Kidney (tissue), 22 donors: Measurements from ENCODE around the gene IL22. TPM values are rescaled to one million over a fixed set of nuclear protein-coding genes. Genes with fewer than 3 reads are reported as not detected.

Experiments used
- DNase-seq, 5 donors: peaks; one replicate each; pipeline ENCODE4 v3.0.0-alpha.2; 2013 to 2020
- FAIRE-seq: peaks from 2 replicates; lab custom pipeline; 2012; peaks lifted over from hg19 to GRCh38; lab: Jason Lieb, UNC
- H3K27ac ChIP-seq, 2 donors: one replicate each; pipeline ENCODE4 v1.7.0; 2013; ENCODE audit warnings: low read depth in 2 of 2, low read length in 2 of 2, inconsistent platforms in 1 of 2
- H3K27me3 ChIP-seq: one replicate; pipeline ENCODE4 v1.7.1; 2013; ENCODE audit warnings: low read length, inconsistent platforms; ENCODE audit not compliant: control insufficient read depth, insufficient read depth
- H3K36me3 ChIP-seq, 3 donors: one replicate each; pipeline versions ENCODE4 v1.7.0 to v1.7.1; 2013; ENCODE audit warnings: low read length in 3 of 3, control low read depth in 1 of 3, inconsistent platforms in 1 of 3; ENCODE audit not compliant: insufficient read depth in 3 of 3, control insufficient read depth in 2 of 3
- H3K4me1 ChIP-seq, 3 donors: one replicate each; pipeline versions ENCODE4 v1.7.0 to v1.7.1; 2013; ENCODE audit warnings: low read length in 3 of 3, inconsistent platforms in 1 of 3, low read depth in 1 of 3; ENCODE audit not compliant: control insufficient read depth in 2 of 3, insufficient read depth in 2 of 3
- H3K4me3 ChIP-seq, 3 donors: one replicate each; pipeline versions ENCODE4 v1.7.0 to v1.8.1; 2013; ENCODE audit warnings: low read length in 3 of 3, control low read depth in 1 of 3, inconsistent platforms in 1 of 3
- H3K9ac ChIP-seq, 3 donors: one replicate each; pipeline versions ENCODE4 v1.7.0 to v1.7.1; 2013; ENCODE audit warnings: low read length in 3 of 3, control low read depth in 1 of 3, inconsistent platforms in 1 of 3
- H3K9me3 ChIP-seq, 3 donors: one replicate each; pipeline versions ENCODE4 v1.7.0 to v1.7.1; 2013; ENCODE audit warnings: low read length in 3 of 3, control low read depth in 1 of 3, inconsistent platforms in 1 of 3; ENCODE audit not compliant: control insufficient read depth in 2 of 3, insufficient read depth in 1 of 3
- intact Hi-C: fragments of 100-400 bp; cut with DNase I; formaldehyde crosslinking; loops from one replicate; pipeline ENCODE4 v1.11.1; 2022
- long read RNA-seq, 10 donors: library from polyadenylated mRNA in 1 of 10; unstranded in 1 of 10; transcript quantifications; one replicate each; pipeline ENCODE4 v2.0.0 and lab custom pipeline, GENCODE V29; 2021 to 2026
- polyA plus RNA-seq: library from polyadenylated mRNA; stranded (reverse); fragments of 350-450 nt; fragmentation: Illumina TruSeq; extraction: RNeasy Lipid Tissue Mini Kit (QIAGEN cat#74804); gene quantifications from one replicate; pipeline ENCODE4 v1.2.3, GENCODE V29; 2014; ENCODE audit warnings: low read depth, low replicate concordance; ENCODE audit not compliant: insufficient read depth
- total RNA-seq: library from RNA; stranded (reverse); fragmentation: NEBNext Ultra II Directional; extraction: Animal tissue kit (Norgen Biotek cat#: 25700); gene quantifications from one replicate; pipeline ENCODE4 v1.2.1, GENCODE V29; 2021
- TF ChIP-seq, protein P1 (sequence below): IDR thresholded peaks from 3 replicates; pipeline ENCODE4 v1.5.1; 2012; ENCODE audit warnings: mild to moderate bottlenecking, moderate library complexity, borderline replicate concordance; ENCODE audit not compliant: insufficient read depth; ENCODE audit errors: extremely low read depth
- donor health status: control.
- donor health status: control.
- donor health status: control.
- donor health status: control.
- donor health status: control.
- donor health status: DM: yes; HTN: yes; CAD: no.
- donor health status: Normal renal cell carcinoma (clear cell type).

The IL22 gene, protein sequence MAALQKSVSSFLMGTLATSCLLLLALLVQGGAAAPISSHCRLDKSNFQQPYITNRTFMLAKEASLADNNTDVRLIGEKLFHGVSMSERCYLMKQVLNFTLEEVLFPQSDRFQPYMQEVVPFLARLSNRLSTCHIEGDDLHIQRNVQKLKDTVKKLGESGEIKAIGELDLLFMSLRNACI
- total RNA-seq (not detected), polyA plus RNA-seq (not detected)
- long read RNA-seq, donor 1: 0 reads
- long read RNA-seq, donor 2: 0 reads
- long read RNA-seq, donor 3: 0 reads
- long read RNA-seq, donor 4: 0 reads
- long read RNA-seq, donor 5: 0 reads
- long read RNA-seq, donor 6: 0 reads
- long read RNA-seq, donor 7: 0 reads
- long read RNA-seq, donor 8: 0 reads
- long read RNA-seq, donor 9: 0 reads
- long read RNA-seq, donor 10: 0 reads

DNA sequence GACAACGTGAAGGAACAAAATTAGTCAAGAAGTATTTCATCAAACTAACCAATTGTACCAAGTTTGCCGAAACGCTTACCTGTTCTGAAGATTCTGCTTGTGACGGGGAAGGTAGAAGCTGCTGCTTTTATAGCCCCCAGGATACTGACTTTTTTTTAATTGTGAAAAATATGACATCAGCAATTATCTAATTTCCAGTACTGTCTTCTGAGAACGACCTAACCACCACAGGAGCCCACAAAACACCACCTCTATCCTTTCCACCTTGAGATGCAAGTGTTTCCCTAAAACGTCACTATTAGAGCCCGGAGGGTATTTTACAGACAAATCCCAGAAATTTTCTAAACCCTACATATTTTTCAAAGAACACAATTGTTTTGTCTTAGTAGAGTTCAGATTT lies at the start of gene IL22:
IL22 (minus strand) TSS at position 101 of the 400 bp plus-strand sequence. CDS start 156 bp downstream, outside the sequence.
- FAIRE-seq: no peak
- intact Hi-C loops: no loop called here
- no peak for DNase-seq
- no peaks in the 10 kb centered on the region for H3K36me3 ChIP-seq
- TF ChIP-seq, protein P1, sequence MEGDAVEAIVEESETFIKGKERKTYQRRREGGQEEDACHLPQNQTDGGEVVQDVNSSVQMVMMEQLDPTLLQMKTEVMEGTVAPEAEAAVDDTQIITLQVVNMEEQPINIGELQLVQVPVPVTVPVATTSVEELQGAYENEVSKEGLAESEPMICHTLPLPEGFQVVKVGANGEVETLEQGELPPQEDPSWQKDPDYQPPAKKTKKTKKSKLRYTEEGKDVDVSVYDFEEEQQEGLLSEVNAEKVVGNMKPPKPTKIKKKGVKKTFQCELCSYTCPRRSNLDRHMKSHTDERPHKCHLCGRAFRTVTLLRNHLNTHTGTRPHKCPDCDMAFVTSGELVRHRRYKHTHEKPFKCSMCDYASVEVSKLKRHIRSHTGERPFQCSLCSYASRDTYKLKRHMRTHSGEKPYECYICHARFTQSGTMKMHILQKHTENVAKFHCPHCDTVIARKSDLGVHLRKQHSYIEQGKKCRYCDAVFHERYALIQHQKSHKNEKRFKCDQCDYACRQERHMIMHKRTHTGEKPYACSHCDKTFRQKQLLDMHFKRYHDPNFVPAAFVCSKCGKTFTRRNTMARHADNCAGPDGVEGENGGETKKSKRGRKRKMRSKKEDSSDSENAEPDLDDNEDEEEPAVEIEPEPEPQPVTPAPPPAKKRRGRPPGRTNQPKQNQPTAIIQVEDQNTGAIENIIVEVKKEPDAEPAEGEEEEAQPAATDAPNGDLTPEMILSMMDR: no peak
- H3K27ac ChIP-seq: no peak within 1 kb of the TSS
- H3K4me1 ChIP-seq: no peaks in the 10 kb centered on the region
- H3K9me3 ChIP-seq: no peaks in the 10 kb centered on the region
- H3K27me3 ChIP-seq: no peaks in the 10 kb centered on the region
- no peak within 1 kb of the TSS for H3K9ac ChIP-seq
- no peak within 1 kb of the TSS for H3K4me3 ChIP-seq

DNA sequence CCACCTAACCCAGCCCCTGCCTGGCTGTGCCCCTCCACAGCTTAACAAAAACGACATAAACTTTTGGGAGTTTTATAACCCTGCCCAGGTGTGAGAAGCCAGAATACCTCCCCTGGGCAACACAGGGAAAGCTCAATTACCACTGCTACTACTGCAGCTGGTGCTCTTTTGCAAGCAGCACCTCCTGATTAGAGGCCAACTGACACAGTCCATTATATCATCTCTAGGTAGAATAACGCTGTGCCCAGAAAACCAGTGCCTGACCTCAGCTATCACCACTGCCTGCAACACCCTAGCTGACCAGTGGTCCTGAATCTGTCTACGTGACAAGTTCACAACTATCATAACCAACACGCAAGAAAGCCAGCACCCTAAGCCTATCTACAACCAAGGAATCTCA lies 44.5 kb upstream of the IL22 start:
- Histone ChIP-seq H3K4me3 (no peak overlapping the region), H3K9ac (no peak overlapping the region), H3K27ac (no peak overlapping the region), H3K27me3 (no peaks in the 10 kb centered on the region), H3K9me3 (no peaks in the 10 kb centered on the region), H3K4me1 (no peaks in the 10 kb centered on the region), H3K36me3 (peaks cover 2 to 10% (median 3%) of the 10 kb centered on the region in 3 donors)
- FAIRE-seq (no peak), DNase-seq (no peak)
- TF ChIP-seq, protein P1: no peak
- intact Hi-C loops: no loop called here

GRCh38 chr12:68294251-68294650 lies 40.8 kb upstream of the IL22 start:
- TF ChIP-seq, protein P1: no peak
- no peaks in the 10 kb centered on the region for H3K27me3 ChIP-seq
- no peak for DNase-seq

More at GRCh38 chr12:68294251-68294650, 40.8 kb upstream of the IL22 start:
- Histone ChIP-seq H3K36me3 (peaks cover 0 to 6% (median 0%) of the 10 kb centered on the region in 3 donors), H3K4me3 (no peak overlapping the region), H3K9me3 (no peaks in the 10 kb centered on the region), H3K27ac (no peak overlapping the region), H3K9ac (no peak overlapping the region), H3K4me1 (no peaks in the 10 kb centered on the region)
- intact Hi-C loops: no loop called here
- no peak for FAIRE-seq
